ENCODE data around the gene GABRG3. TPM values are rescaled to one million over a fixed set of nuclear protein-coding genes. Genes with fewer than 3 reads are reported as not detected.

The GABRG3 gene
- total and polyA plus RNA-seq, 2 of the 4 experiments (the other 2 are of a cell fraction), result not detected

DNA sequence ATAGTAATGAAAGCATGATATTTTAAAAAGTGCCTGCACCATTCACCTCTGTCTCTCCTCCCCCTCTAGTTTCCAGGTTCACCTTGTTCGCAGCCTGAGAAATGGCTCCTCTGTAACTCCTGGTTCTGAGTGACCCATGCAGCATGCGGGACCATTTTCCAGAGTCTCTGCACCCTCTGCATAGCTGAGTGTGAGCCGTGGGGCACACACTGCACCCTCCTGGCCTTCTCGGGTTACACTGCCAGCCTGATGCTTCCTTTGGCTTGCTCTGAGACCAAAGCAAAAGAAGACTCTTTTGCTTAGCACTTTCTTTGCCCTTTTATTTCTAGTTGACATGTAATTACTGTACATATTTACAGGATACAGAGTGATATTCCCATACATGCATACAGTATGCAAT, 287.3 kb downstream of the GABRG3 start:
- no peaks in the 10 kb centered on the region for H3K4me1 ChIP-seq (ENCODE audit: control insufficient read depth, insufficient read depth, low read length)
- H4K20me1 ChIP-seq (ENCODE audit: insufficient read depth, low read length), result no peaks in the 10 kb centered on the region
- H2BK15ac ChIP-seq (ENCODE audit: low read depth, low read length), result no peak overlapping the region
- H3K18ac ChIP-seq (ENCODE audit: low read depth, low read length), result no peak overlapping the region
- no peaks in the 10 kb centered on the region for H3K36me3 ChIP-seq (ENCODE audit: control insufficient read depth, insufficient read depth, low read length)
- in situ Hi-C loops (cut with MboI; ENCODE audit: low sequenced_read_pairs) (no loop called here), dilution Hi-C loops (cut with HindIII; ENCODE audit: low sequenced_read_pairs, unreplicated experiment) (no loop called here), intact Hi-C loops (cut with micrococcal nuclease) (no loop called here)
- ChIA-PET CTCF (no interaction called here), POLR2A (ENCODE audit: unreplicated experiment) (no interaction called here)
- no peak overlapping the region for H2BK20ac ChIP-seq (ENCODE audit: low read depth, low read length)
- ATAC-seq (ENCODE audit: low read depth) (no peak), DNase-seq (no peak)
- H3K4me2 ChIP-seq (ENCODE audit: low read depth, low read length), result no peak overlapping the region
- no TSS peak for BruUV-seq (replicated peaks)
- no peak for TF ChIP-seq SMC3 (IDR thresholded peaks at IDR 0.05; ENCODE audit: low read depth, low read length)
- no peak for TF ChIP-seq RFX5 (IDR thresholded peaks at IDR 0.05; ENCODE audit: low read depth, low read length)
- no peak for TF ChIP-seq POLR2A (IDR thresholded peaks at IDR 0.05; ENCODE audit: low read depth, low read length)
- no peak for TF ChIP-seq RAD21 (IDR thresholded peaks at IDR 0.05; ENCODE audit: low read length)
- TF ChIP-seq ELK1 (IDR thresholded peaks at IDR 0.05; ENCODE audit: borderline replicate concordance, low read depth, low read length), result no peak
- TF ChIP-seq, protein P1, sequence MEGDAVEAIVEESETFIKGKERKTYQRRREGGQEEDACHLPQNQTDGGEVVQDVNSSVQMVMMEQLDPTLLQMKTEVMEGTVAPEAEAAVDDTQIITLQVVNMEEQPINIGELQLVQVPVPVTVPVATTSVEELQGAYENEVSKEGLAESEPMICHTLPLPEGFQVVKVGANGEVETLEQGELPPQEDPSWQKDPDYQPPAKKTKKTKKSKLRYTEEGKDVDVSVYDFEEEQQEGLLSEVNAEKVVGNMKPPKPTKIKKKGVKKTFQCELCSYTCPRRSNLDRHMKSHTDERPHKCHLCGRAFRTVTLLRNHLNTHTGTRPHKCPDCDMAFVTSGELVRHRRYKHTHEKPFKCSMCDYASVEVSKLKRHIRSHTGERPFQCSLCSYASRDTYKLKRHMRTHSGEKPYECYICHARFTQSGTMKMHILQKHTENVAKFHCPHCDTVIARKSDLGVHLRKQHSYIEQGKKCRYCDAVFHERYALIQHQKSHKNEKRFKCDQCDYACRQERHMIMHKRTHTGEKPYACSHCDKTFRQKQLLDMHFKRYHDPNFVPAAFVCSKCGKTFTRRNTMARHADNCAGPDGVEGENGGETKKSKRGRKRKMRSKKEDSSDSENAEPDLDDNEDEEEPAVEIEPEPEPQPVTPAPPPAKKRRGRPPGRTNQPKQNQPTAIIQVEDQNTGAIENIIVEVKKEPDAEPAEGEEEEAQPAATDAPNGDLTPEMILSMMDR (conservative IDR thresholded peaks at IDR 0.05; ENCODE audit: low read depth, low read length), result no peak
- no peak for TF ChIP-seq FOS (IDR thresholded peaks at IDR 0.05; ENCODE audit: low read depth, low read length)
- TF ChIP-seq CHD1 (IDR thresholded peaks at IDR 0.05; ENCODE audit: low read depth, low read length), result no peak
- TF ChIP-seq MAZ (IDR thresholded peaks at IDR 0.05; ENCODE audit: borderline replicate concordance, low read depth, low read length), result no peak
- no peak for TF ChIP-seq USF2 (IDR thresholded peaks at IDR 0.05; ENCODE audit: low read depth, low read length)
- TF ChIP-seq RCOR1 (IDR thresholded peaks at IDR 0.05; ENCODE audit: insufficient replicate concordance, low read length), result no peak
- TF ChIP-seq CEBPB (IDR thresholded peaks at IDR 0.05; ENCODE audit: low read depth, low read length), result no peak
- no peak for TF ChIP-seq MAFK (IDR thresholded peaks at IDR 0.05; ENCODE audit: low read depth, low read length)
- TF ChIP-seq BHLHE40 (IDR thresholded peaks at IDR 0.05; ENCODE audit: low read depth, low read length), result no peak
- TF ChIP-seq NFE2L2 (IDR thresholded peaks at IDR 0.05; ENCODE audit: low read depth, low read length), result no peak
- no peak for TF ChIP-seq MXI1 (IDR thresholded peaks at IDR 0.05; ENCODE audit: borderline replicate concordance, low read depth, low read length)
- H3K27ac ChIP-seq (ENCODE audit: insufficient read depth, low read length), result no peak overlapping the region
- no peak overlapping the region for H2AK9ac ChIP-seq (replicated peaks; ENCODE audit: low read depth, low read length, poor library complexity)
- H2BK120ac ChIP-seq (ENCODE audit: low read depth, low read length), result no peak overlapping the region
- H3K9ac ChIP-seq (ENCODE audit: low read depth, low read length), result no peak overlapping the region
- WGBS, 2 experiments (ENCODE audit: extremely low coverage in 2 of 2, insufficient read length in 1 of 2), result 13% methylated on average over 2 of the region's 4 CpGs; no CpG with 5 or more reads in 1 of the 2 experiments
- H2BK5ac ChIP-seq (ENCODE audit: low read depth, low read length, poor library complexity, severe bottlenecking), result no peak overlapping the region
- no peak overlapping the region for H3K4me3 ChIP-seq (ENCODE audit: insufficient read depth, low read depth, low read length)
- no peak overlapping the region for H3K4ac ChIP-seq (ENCODE audit: low read depth, low read length)
- H2AFZ ChIP-seq (replicated peaks; ENCODE audit: low read length, poor library complexity), result no peak overlapping the region
- no peak overlapping the region for H3K14ac ChIP-seq (replicated peaks; ENCODE audit: low read depth, low read length)
- no peak overlapping the region for H3K56ac ChIP-seq (ENCODE audit: extremely low read depth, insufficient read depth, low read length)
- H3K79me1 ChIP-seq (ENCODE audit: low read depth in 1 of 2, low read length in 2 of 2), result no peaks in the 10 kb centered on the region
- H3K27me3 ChIP-seq (ENCODE audit: control insufficient read depth, insufficient read depth, low read length), result no peaks in the 10 kb centered on the region
- no peak overlapping the region for H3K23ac ChIP-seq (ENCODE audit: low read depth, low read length)
- peaks cover 19% of the 10 kb centered on the region for H3K9me3 ChIP-seq (ENCODE audit: control insufficient read depth, insufficient read depth, low read length)
- no peak overlapping the region for H4K91ac ChIP-seq (ENCODE audit: insufficient read depth, low read depth, low read length)
- H2AK5ac ChIP-seq (ENCODE audit: low read depth, low read length), result no peak overlapping the region
- H3K9me1 ChIP-seq (ENCODE audit: insufficient read depth, low read length), result no peaks in the 10 kb centered on the region
- H4K8ac ChIP-seq (ENCODE audit: low read depth in 2 of 2, low read length in 2 of 2), result no peak overlapping the region
- H4K5ac ChIP-seq (ENCODE audit: low read depth, low read length), result no peak overlapping the region

Measured in IMR-90 (cell line).